Measurements from ENCODE around the gene SEC22C.

- TF ChIP-seq, protein P1, sequence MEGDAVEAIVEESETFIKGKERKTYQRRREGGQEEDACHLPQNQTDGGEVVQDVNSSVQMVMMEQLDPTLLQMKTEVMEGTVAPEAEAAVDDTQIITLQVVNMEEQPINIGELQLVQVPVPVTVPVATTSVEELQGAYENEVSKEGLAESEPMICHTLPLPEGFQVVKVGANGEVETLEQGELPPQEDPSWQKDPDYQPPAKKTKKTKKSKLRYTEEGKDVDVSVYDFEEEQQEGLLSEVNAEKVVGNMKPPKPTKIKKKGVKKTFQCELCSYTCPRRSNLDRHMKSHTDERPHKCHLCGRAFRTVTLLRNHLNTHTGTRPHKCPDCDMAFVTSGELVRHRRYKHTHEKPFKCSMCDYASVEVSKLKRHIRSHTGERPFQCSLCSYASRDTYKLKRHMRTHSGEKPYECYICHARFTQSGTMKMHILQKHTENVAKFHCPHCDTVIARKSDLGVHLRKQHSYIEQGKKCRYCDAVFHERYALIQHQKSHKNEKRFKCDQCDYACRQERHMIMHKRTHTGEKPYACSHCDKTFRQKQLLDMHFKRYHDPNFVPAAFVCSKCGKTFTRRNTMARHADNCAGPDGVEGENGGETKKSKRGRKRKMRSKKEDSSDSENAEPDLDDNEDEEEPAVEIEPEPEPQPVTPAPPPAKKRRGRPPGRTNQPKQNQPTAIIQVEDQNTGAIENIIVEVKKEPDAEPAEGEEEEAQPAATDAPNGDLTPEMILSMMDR (IDR thresholded peaks at IDR 0.05): no peak
- no peak for TF ChIP-seq POLR2AphosphoS5 (IDR thresholded peaks at IDR 0.05)
- no peak for TF ChIP-seq POLR2A (IDR thresholded peaks at IDR 0.05)
Observed at GRCh38 chr3:42525736-42526345, 55.9 kb downstream of the SEC22C start.

Measured in breast epithelium (tissue), 3 donors.